ENCODE measurements around the gene STAP2.
"Not testable (repeated sequence)": the region's sequence is repeated elsewhere in the genome, so short reads cannot be mapped to it uniquely, and the experiment has no call there.

STAP2 gene

GRCh38 chr19:4358709-4359626 is 20.3 kb upstream of the STAP2 start:
- DNase-seq (ENCODE audit: low read depth in 2 of 2) = no peak

- DNase-seq (ENCODE audit: low read depth in 2 of 2) = no peak
Measured at GRCh38 chr19:4357921-4358326, 19.3 kb upstream of the STAP2 start.

GRCh38 chr19:4357095-4357797 is 18.6 kb upstream of the STAP2 start:
- DNase-seq (ENCODE audit: low read depth in 2 of 2) = no peak

GRCh38 chr19:4354897-4355296 is 16.3 kb upstream of the STAP2 start:
- no peak for DNase-seq (ENCODE audit: low read depth in 2 of 2)

- DNase-seq (ENCODE audit: low read depth in 2 of 2) = no peak
Measured at GRCh38 chr19:4354282-4354681, 15.7 kb upstream of the STAP2 start.

- peak; percentile 34 to 46 for DNase-seq (ENCODE audit: low read depth in 2 of 2)
Measured at GRCh38 chr19:4352701-4353121, 14.1 kb upstream of the STAP2 start.

- DNase-seq (ENCODE audit: low read depth in 2 of 2) = no peak
Measured at GRCh38 chr19:4350726-4351125, 12.1 kb upstream of the STAP2 start.

- DNase-seq (ENCODE audit: low read depth in 2 of 2) = no peak
Measured at GRCh38 chr19:4350111-4350510, 11.5 kb upstream of the STAP2 start.

GRCh38 chr19:4349225-4349624 is 10.6 kb upstream of the STAP2 start:
- not testable (repeated sequence) for DNase-seq (ENCODE audit: low read depth in 2 of 2)

- no peak for DNase-seq (ENCODE audit: low read depth in 2 of 2)
Measured at GRCh38 chr19:4347521-4347920, 8.9 kb upstream of the STAP2 start.

GRCh38 chr19:4346020-4346383 is 7.4 kb upstream of the STAP2 start:
- no peak for DNase-seq (ENCODE audit: low read depth in 2 of 2)

GRCh38 chr19:4345342-4346019 is 6.9 kb upstream of the STAP2 start:
- DNase-seq (ENCODE audit: low read depth in 2 of 2) = no peak

GRCh38 chr19:4343370-4344307 is 5.0 kb upstream of the STAP2 start, which contains the start of gene MPND:
MPND (plus strand) TSS chr19:4343562; CDS start chr19:4343594, 32 bp downstream.
- DNase-seq (ENCODE audit: low read depth in 2 of 2) = peak; percentile 80 to 90

- peak; percentile 83 to 91 for DNase-seq (ENCODE audit: low read depth in 2 of 2)
Measured at GRCh38 chr19:4342615-4343369, 4.2 kb upstream of the STAP2 start.

GRCh38 chr19:4342314-4342614 is 3.6 kb upstream of the STAP2 start:
- no peak for DNase-seq (ENCODE audit: low read depth in 2 of 2)

GRCh38 chr19:4337906-4338440 is 654 bp downstream of the STAP2 start:
- no peak for DNase-seq (ENCODE audit: low read depth in 2 of 2)

- DNase-seq (ENCODE audit: low read depth in 2 of 2) = no peak
Measured at GRCh38 chr19:4334929-4335570, 3.6 kb downstream of the STAP2 start.

- no peak for DNase-seq (ENCODE audit: low read depth in 2 of 2)
Measured at GRCh38 chr19:4329858-4330257, 8.8 kb downstream of the STAP2 start.

- DNase-seq (ENCODE audit: low read depth in 2 of 2) = peak; percentile 26 to 38
Measured at GRCh38 chr19:4328991-4329681, 9.5 kb downstream of the STAP2 start.

Measured in stimulated activated CD8-positive, alpha-beta memory T cell treated with anti-CD3 and anti-CD28 coated beads, Interleukin-7, amount 100 ng/mL, for 4 hours (primary cell).